Loucy (cell line): ENCODE measurements around the gene KLRK1.

Source experiments
- EZH2phosphoT487 ChIP-seq: fragments of 200-600 bp; IDR thresholded peaks from 2 replicates; pipeline ENCODE4 v1.6.1; 2018; ENCODE audit warnings: antibody characterized with exemption, mild to moderate bottlenecking, moderate library complexity, borderline replicate concordance
- TF ChIP-seq, protein P1 (sequence below): fragments of 200-600 bp; sonication (generic); conservative IDR thresholded peaks from 2 replicates; pipeline ENCODE4 v1.5.1; 2014; ENCODE audit warnings: mild to moderate bottlenecking, antibody characterized with exemption, low read length

GRCh38 chr12:10393291-10393690 is 3.5 kb upstream of the KLRK1 start:
- TF ChIP-seq, protein P1, sequence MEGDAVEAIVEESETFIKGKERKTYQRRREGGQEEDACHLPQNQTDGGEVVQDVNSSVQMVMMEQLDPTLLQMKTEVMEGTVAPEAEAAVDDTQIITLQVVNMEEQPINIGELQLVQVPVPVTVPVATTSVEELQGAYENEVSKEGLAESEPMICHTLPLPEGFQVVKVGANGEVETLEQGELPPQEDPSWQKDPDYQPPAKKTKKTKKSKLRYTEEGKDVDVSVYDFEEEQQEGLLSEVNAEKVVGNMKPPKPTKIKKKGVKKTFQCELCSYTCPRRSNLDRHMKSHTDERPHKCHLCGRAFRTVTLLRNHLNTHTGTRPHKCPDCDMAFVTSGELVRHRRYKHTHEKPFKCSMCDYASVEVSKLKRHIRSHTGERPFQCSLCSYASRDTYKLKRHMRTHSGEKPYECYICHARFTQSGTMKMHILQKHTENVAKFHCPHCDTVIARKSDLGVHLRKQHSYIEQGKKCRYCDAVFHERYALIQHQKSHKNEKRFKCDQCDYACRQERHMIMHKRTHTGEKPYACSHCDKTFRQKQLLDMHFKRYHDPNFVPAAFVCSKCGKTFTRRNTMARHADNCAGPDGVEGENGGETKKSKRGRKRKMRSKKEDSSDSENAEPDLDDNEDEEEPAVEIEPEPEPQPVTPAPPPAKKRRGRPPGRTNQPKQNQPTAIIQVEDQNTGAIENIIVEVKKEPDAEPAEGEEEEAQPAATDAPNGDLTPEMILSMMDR, result no peak
- no peak for TF ChIP-seq EZH2phosphoT487
